Measurements from ENCODE around the gene PPP3CA. TPM values are rescaled to one million over a fixed set of nuclear protein-coding genes. Genes with fewer than 3 reads are reported as not detected.

Gene PPP3CA
- total and polyA plus RNA-seq, 3 experiments from 2014 or later = 6.9 to 30.7 (median 30.0) TPM

GRCh38 chr4:101329592-101329991 lies 17.7 kb downstream of the PPP3CA start:
- Histone ChIP-seq H3K36me3 (ENCODE audit: insufficient read depth, low read length) (no peaks in the 10 kb centered on the region), H3K4me1 (ENCODE audit: insufficient read depth, low read length) (peaks cover 36% of the 10 kb centered on the region), H3K27ac (ENCODE audit: low read depth, low read length) (no peak overlapping the region), H3K9me3 (ENCODE audit: low read length) (no peaks in the 10 kb centered on the region), H3K27me3 (ENCODE audit: insufficient read depth, low read length, poor library complexity, severe bottlenecking) (no peaks in the 10 kb centered on the region), H3K4me3 (ENCODE audit: low read length) (no peak overlapping the region)
- ChIA-PET POLR2A (interaction anchor here (1.1 to 3.0 kb wide), 2 partner anchors 17 to 18 kb away, joined by 3 to 21 read pairs; partner anchors contain the start of gene PPP3CA), CTCF (interaction anchor here (4.5 kb wide), 1 partner anchor 18 kb away, joined by 22 read pairs; the partner anchor contains the start of gene PPP3CA)
- DNase-seq = no peak
- H3K4me1 Mint-ChIP-seq = peaks cover 77 to 93% (median 90%) of the 10 kb centered on the region in 3 donors
- peaks cover 0 to 1% (median 0%) of the 10 kb centered on the region in 3 donors for H3K36me3 Mint-ChIP-seq
- no peaks in the 10 kb centered on the region for H3K9me3 Mint-ChIP-seq
- H3K27me3 Mint-ChIP-seq = no peaks in the 10 kb centered on the region
- H3K4me3 Mint-ChIP-seq = peak overlapping the region in 2 of 7 donors; percentile 3 to 19
- H3K27ac Mint-ChIP-seq = peak overlapping the region in 5 of 8 donors; percentile 27 to 65 (median 57)

- POLR2A ChIA-PET = interaction anchor here (0.6 to 3.0 kb wide), 3 partner anchors 19 to 1381 kb away, joined by 3 to 21 read pairs (median 4); partner anchors contain the start of gene PPP3CA
- H3K4me3 ChIP-seq (ENCODE audit: low read length) = peak overlapping the region; percentile 0
- H3K9me3 Mint-ChIP-seq = no peaks in the 10 kb centered on the region
- H3K27me3 Mint-ChIP-seq = no peaks in the 10 kb centered on the region
- peak overlapping the region; percentile 41 to 83 (median 80) for H3K4me3 Mint-ChIP-seq
- H3K36me3 Mint-ChIP-seq = peaks cover 0 to 1% (median 0%) of the 10 kb centered on the region in 3 donors
- no peaks in the 10 kb centered on the region for H3K27me3 ChIP-seq (ENCODE audit: insufficient read depth, low read length, poor library complexity, severe bottlenecking)
- peaks cover 83 to 98% (median 93%) of the 10 kb centered on the region in 3 donors for H3K4me1 Mint-ChIP-seq
- peak in 3 of 5 donors; percentile 55 to 74 (median 70) for DNase-seq
- peak overlapping the region; percentile 0 for H3K27ac ChIP-seq (ENCODE audit: low read depth, low read length)
- H3K27ac Mint-ChIP-seq = peak overlapping the region; percentile 81 to 96 (median 92)
- H3K36me3 ChIP-seq (ENCODE audit: insufficient read depth, low read length) = no peaks in the 10 kb centered on the region
- CTCF ChIA-PET = interaction anchor here (0.9 to 4.5 kb wide), 3 partner anchors 10 to 22 kb away, joined by 3 to 22 read pairs (median 3); partner anchors contain the start of gene PPP3CA
- peaks cover 34% of the 10 kb centered on the region for H3K4me1 ChIP-seq (ENCODE audit: insufficient read depth, low read length)
- H3K9me3 ChIP-seq (ENCODE audit: low read length) = no peaks in the 10 kb centered on the region
These were observed 19.2 kb downstream of the PPP3CA start for GRCh38 chr4:101328063-101328602.

GRCh38 chr4:101326576-101326975 lies 20.8 kb downstream of the PPP3CA start:
- Histone ChIP-seq H3K27ac (ENCODE audit: low read depth, low read length) (no peak overlapping the region), H3K36me3 (ENCODE audit: insufficient read depth, low read length) (no peaks in the 10 kb centered on the region), H3K4me1 (ENCODE audit: insufficient read depth, low read length) (peaks cover 34% of the 10 kb centered on the region), H3K9me3 (ENCODE audit: low read length) (no peaks in the 10 kb centered on the region), H3K4me3 (ENCODE audit: low read length) (no peak overlapping the region), H3K27me3 (ENCODE audit: insufficient read depth, low read length, poor library complexity, severe bottlenecking) (no peaks in the 10 kb centered on the region)
- no peaks in the 10 kb centered on the region for H3K27me3 Mint-ChIP-seq
- CTCF ChIA-PET = interaction anchor here (1.0 to 4.5 kb wide), 2 partner anchors 21 to 33 kb away, joined by 3 to 22 read pairs; partner anchors contain the start of gene PPP3CA
- H3K4me3 Mint-ChIP-seq = peak overlapping the region in 3 of 7 donors; percentile 0 to 17 (median 17)
- no peak for DNase-seq
- H3K36me3 Mint-ChIP-seq = no peaks in the 10 kb centered on the region
- H3K9me3 Mint-ChIP-seq = no peaks in the 10 kb centered on the region
- peak overlapping the region in 6 of 8 donors; percentile 26 to 92 (median 60) for H3K27ac Mint-ChIP-seq
- peaks cover 80 to 94% (median 90%) of the 10 kb centered on the region in 3 donors for H3K4me1 Mint-ChIP-seq
- POLR2A ChIA-PET = interaction anchor here (3.0 kb wide), 1 partner anchor 21 kb away, joined by 21 read pairs; the partner anchor contains the start of gene PPP3CA

DNA sequence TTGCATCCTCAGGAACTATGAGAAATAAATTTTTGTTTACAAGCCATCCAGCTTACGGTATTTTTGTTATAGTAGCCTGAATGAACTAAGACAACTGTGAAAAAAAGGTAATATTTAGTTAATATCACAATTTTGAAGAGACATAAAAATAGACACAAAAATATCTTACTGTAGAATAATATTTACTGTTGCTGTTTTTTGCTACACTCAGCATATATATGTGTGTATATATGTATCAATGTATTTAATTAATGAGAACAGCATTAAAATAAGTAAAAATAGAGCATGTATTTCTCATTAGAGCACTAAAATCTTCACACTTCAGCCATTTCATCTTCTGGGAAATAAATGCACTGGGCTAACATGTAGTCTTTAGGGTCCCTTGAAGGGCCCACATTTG lies 24.6 kb downstream of the PPP3CA start:
- Histone ChIP-seq H3K36me3 (ENCODE audit: insufficient read depth, low read length) (no peaks in the 10 kb centered on the region), H3K9me3 (ENCODE audit: low read length) (no peaks in the 10 kb centered on the region), H3K4me1 (ENCODE audit: insufficient read depth, low read length) (peaks cover 15% of the 10 kb centered on the region), H3K27me3 (ENCODE audit: insufficient read depth, low read length, poor library complexity, severe bottlenecking) (no peaks in the 10 kb centered on the region), H3K4me3 (ENCODE audit: low read length) (no peak overlapping the region), H3K27ac (ENCODE audit: low read depth, low read length) (no peak overlapping the region)
- Mint-ChIP-seq H3K4me1 (peaks cover 60 to 81% (median 79%) of the 10 kb centered on the region in 3 donors), H3K27me3 (no peaks in the 10 kb centered on the region), H3K4me3 (no peak overlapping the region), H3K36me3 (no peaks in the 10 kb centered on the region), H3K27ac (no peak overlapping the region), H3K9me3 (no peaks in the 10 kb centered on the region)
- POLR2A ChIA-PET = no interaction called here
- CTCF ChIA-PET = no interaction called here
- DNase-seq = no peak

GRCh38 chr4:101321481-101322042 lies 25.8 kb downstream of the PPP3CA start:
- Histone ChIP-seq H3K4me1 (ENCODE audit: insufficient read depth, low read length) (peaks cover 3% of the 10 kb centered on the region), H3K27me3 (ENCODE audit: insufficient read depth, low read length, poor library complexity, severe bottlenecking) (no peaks in the 10 kb centered on the region), H3K9me3 (ENCODE audit: low read length) (no peaks in the 10 kb centered on the region), H3K36me3 (ENCODE audit: insufficient read depth, low read length) (no peaks in the 10 kb centered on the region), H3K4me3 (ENCODE audit: low read length) (no peak overlapping the region), H3K27ac (ENCODE audit: low read depth, low read length) (no peak overlapping the region)
- peaks cover 54 to 81% (median 78%) of the 10 kb centered on the region in 3 donors for H3K4me1 Mint-ChIP-seq
- no peak overlapping the region for H3K27ac Mint-ChIP-seq
- H3K36me3 Mint-ChIP-seq = no peaks in the 10 kb centered on the region
- peaks cover 0 to 2% (median 0%) of the 10 kb centered on the region in 5 donors for H3K9me3 Mint-ChIP-seq
- CTCF ChIA-PET = no interaction called here
- no peak for DNase-seq
- H3K27me3 Mint-ChIP-seq = no peaks in the 10 kb centered on the region
- peak overlapping the region in 1 of 7 donors; percentile 10 for H3K4me3 Mint-ChIP-seq
- POLR2A ChIA-PET = interaction anchor here (0.5 to 0.6 kb wide), 2 partner anchors 301 to 1062 kb away, joined by 3 to 5 read pairs; no protein-coding TSS in a partner anchor

- H3K36me3 ChIP-seq (ENCODE audit: insufficient read depth, low read length) = no peaks in the 10 kb centered on the region
- no peak overlapping the region for H3K27ac Mint-ChIP-seq
- H3K4me3 ChIP-seq (ENCODE audit: low read length) = no peak overlapping the region
- peaks cover 0 to 6% (median 2%) of the 10 kb centered on the region in 5 donors for H3K9me3 Mint-ChIP-seq
- no peak for DNase-seq
- H3K27ac ChIP-seq (ENCODE audit: low read depth, low read length) = no peak overlapping the region
- H3K27me3 ChIP-seq (ENCODE audit: insufficient read depth, low read length, poor library complexity, severe bottlenecking) = no peaks in the 10 kb centered on the region
- H3K4me1 Mint-ChIP-seq = peaks cover 34 to 71% (median 59%) of the 10 kb centered on the region in 3 donors
- ChIA-PET POLR2A (no interaction called here), CTCF (no interaction called here)
- H3K4me3 Mint-ChIP-seq = no peak overlapping the region
- H3K27me3 Mint-ChIP-seq = no peaks in the 10 kb centered on the region
- H3K4me1 ChIP-seq (ENCODE audit: insufficient read depth, low read length) = no peaks in the 10 kb centered on the region
- H3K9me3 ChIP-seq (ENCODE audit: low read length) = no peaks in the 10 kb centered on the region
- H3K36me3 Mint-ChIP-seq = peaks cover 0 to 11% (median 2%) of the 10 kb centered on the region in 3 donors
These were observed 31.5 kb downstream of the PPP3CA start for GRCh38 chr4:101315786-101316185.

DNA sequence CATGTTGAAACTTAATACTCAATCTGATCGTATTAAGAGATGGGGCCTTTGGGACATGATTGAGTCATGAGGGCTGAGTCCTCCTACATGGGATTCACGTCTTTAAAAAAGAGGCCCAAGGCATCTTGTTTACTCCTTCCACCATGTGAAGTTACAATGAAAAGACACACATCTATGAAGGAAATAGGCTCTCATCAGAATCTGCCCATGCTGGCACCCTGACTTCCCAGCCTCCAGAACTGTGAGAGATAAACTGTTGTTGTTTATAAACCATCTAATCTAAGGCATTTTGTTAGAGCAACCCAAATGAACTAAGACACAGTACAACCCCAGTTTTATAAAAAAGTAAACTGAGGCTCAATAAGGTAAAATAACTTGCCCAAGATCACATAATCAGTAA lies 32.3 kb downstream of the PPP3CA start:
- Histone ChIP-seq H3K27me3 (ENCODE audit: insufficient read depth, low read length, poor library complexity, severe bottlenecking) (no peaks in the 10 kb centered on the region), H3K4me3 (ENCODE audit: low read length) (no peak overlapping the region), H3K9me3 (ENCODE audit: low read length) (no peaks in the 10 kb centered on the region), H3K4me1 (ENCODE audit: insufficient read depth, low read length) (no peaks in the 10 kb centered on the region), H3K27ac (ENCODE audit: low read depth, low read length) (no peak overlapping the region), H3K36me3 (ENCODE audit: insufficient read depth, low read length) (no peaks in the 10 kb centered on the region)
- no peaks in the 10 kb centered on the region for H3K27me3 Mint-ChIP-seq
- no peak for DNase-seq
- H3K9me3 Mint-ChIP-seq = peaks cover 0 to 6% (median 2%) of the 10 kb centered on the region in 5 donors
- H3K4me3 Mint-ChIP-seq = no peak overlapping the region
- ChIA-PET CTCF (no interaction called here), POLR2A (no interaction called here)
- peaks cover 35 to 72% (median 59%) of the 10 kb centered on the region in 3 donors for H3K4me1 Mint-ChIP-seq
- peaks cover 0 to 11% (median 2%) of the 10 kb centered on the region in 3 donors for H3K36me3 Mint-ChIP-seq
- no peak overlapping the region for H3K27ac Mint-ChIP-seq

- Histone ChIP-seq H3K27me3 (ENCODE audit: insufficient read depth, low read length, poor library complexity, severe bottlenecking) (no peaks in the 10 kb centered on the region), H3K4me3 (ENCODE audit: low read length) (no peak overlapping the region), H3K27ac (ENCODE audit: low read depth, low read length) (no peak overlapping the region), H3K36me3 (ENCODE audit: insufficient read depth, low read length) (no peaks in the 10 kb centered on the region), H3K4me1 (ENCODE audit: insufficient read depth, low read length) (peaks cover 13% of the 10 kb centered on the region), H3K9me3 (ENCODE audit: low read length) (no peaks in the 10 kb centered on the region)
- DNase-seq = no peak
- ChIA-PET CTCF (no interaction called here), POLR2A (no interaction called here)
- H3K36me3 Mint-ChIP-seq = peaks cover 0 to 2% (median 0%) of the 10 kb centered on the region in 3 donors
- H3K4me1 Mint-ChIP-seq = peaks cover 55 to 80% (median 75%) of the 10 kb centered on the region in 3 donors
- no peak overlapping the region for H3K4me3 Mint-ChIP-seq
- H3K27me3 Mint-ChIP-seq = no peaks in the 10 kb centered on the region
- H3K9me3 Mint-ChIP-seq = no peaks in the 10 kb centered on the region
- H3K27ac Mint-ChIP-seq = no peak overlapping the region
These were observed 37.4 kb downstream of the PPP3CA start for GRCh38 chr4:101309925-101310324.
